Amygdala (tissue), 56 donors: Measurements from ENCODE around the gene ASMT.

Source experiments
- DNase-seq, 56 donors: peaks; one replicate each; lab custom pipeline; 2025; lab: John Stamatoyannopoulos, UW

ASMT gene

GRCh38 chrX:1686642-1687041 lies 71.8 kb downstream of the ASMT start:
- DNase-seq: no peak
